ENCODE results near the gene STOML3. TPM values are rescaled to one million over a fixed set of nuclear protein-coding genes. Genes with fewer than 3 reads are reported as not detected.

STOML3 gene
- total RNA-seq, 1 donor from 2014 or later = not detected

GRCh38 chr13:38954844-38955243 lies 35.8 kb downstream of the STOML3 start:
- H3K36me3 Mint-ChIP-seq (ENCODE audit: low read depth) = no peaks in the 10 kb centered on the region
- POLR2A ChIA-PET = no interaction called here
- no peak for ATAC-seq (ENCODE audit: low read depth)
- peaks cover 5% of the 10 kb centered on the region for H3K9me3 Mint-ChIP-seq
- no peaks in the 10 kb centered on the region for H3K27me3 Mint-ChIP-seq
- H3K27ac Mint-ChIP-seq = no peak overlapping the region
- intact Hi-C loops (cut with micrococcal nuclease) = no loop called here
- no peak overlapping the region for H3K4me3 Mint-ChIP-seq
- no peak for TF ChIP-seq CTCF (IDR thresholded peaks at IDR 0.05)
- no peak for DNase-seq
- CTCF ChIA-PET = no interaction called here
- H3K4me1 Mint-ChIP-seq = no peaks in the 10 kb centered on the region

DNA sequence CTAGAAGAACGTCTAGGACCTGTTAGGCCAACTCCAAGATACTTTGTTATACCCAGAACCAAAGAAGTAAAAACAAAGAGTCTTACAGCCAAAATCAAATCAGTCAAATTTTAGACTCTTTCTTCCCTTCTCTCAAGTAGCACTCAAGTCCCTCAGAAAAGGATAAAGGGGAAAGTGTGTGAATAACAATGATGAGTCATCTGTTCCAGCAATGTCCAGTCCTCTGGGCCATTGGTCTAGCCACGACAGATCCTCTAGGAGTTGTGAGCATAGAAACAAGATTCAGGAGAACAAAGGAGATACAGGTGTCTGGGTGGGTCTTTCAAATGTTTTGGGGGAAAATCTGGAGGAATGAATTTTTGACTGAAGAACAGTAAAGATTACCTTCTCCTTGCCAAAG lies 36.3 kb downstream of the STOML3 start:
- ATAC-seq (ENCODE audit: low read depth) = no peak
- H3K4me3 Mint-ChIP-seq = no peak overlapping the region
- intact Hi-C loops (cut with micrococcal nuclease) = no loop called here
- CTCF ChIA-PET = no interaction called here
- TF ChIP-seq CTCF (IDR thresholded peaks at IDR 0.05) = no peak
- H3K4me1 Mint-ChIP-seq = no peaks in the 10 kb centered on the region
- H3K27me3 Mint-ChIP-seq = no peaks in the 10 kb centered on the region
- H3K27ac Mint-ChIP-seq = no peak overlapping the region
- no peaks in the 10 kb centered on the region for H3K9me3 Mint-ChIP-seq
- POLR2A ChIA-PET = no interaction called here
- DNase-seq = no peak
- H3K36me3 Mint-ChIP-seq (ENCODE audit: low read depth) = no peaks in the 10 kb centered on the region

DNA sequence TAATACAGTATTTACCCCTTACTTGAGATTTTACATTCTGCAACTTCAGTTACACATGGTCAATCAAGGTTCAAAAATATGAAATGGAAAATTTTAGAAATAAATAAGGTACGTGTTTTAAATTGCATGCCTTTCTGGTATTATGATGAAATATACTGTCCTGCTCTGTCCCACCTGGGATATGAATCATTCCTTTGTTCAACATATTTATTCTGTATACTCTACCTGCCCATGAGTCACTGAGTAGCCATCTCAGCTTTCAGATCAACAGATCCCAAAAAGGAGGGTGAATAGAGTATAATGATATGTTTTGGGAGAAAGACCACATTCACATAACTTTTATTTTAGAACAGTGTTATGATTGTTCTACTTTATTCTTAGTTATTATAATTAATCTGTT lies 37.8 kb downstream of the STOML3 start:
- POLR2A ChIA-PET = no interaction called here
- H3K27ac Mint-ChIP-seq = no peak overlapping the region
- H3K36me3 Mint-ChIP-seq (ENCODE audit: low read depth) = no peaks in the 10 kb centered on the region
- no peaks in the 10 kb centered on the region for H3K27me3 Mint-ChIP-seq
- H3K4me3 Mint-ChIP-seq = no peak overlapping the region
- no peak for ATAC-seq (ENCODE audit: low read depth)
- intact Hi-C loops (cut with micrococcal nuclease) = no loop called here
- no peak for TF ChIP-seq CTCF (IDR thresholded peaks at IDR 0.05)
- CTCF ChIA-PET = no interaction called here
- no peaks in the 10 kb centered on the region for H3K9me3 Mint-ChIP-seq
- DNase-seq = no peak
- no peaks in the 10 kb centered on the region for H3K4me1 Mint-ChIP-seq

- TF ChIP-seq CTCF (IDR thresholded peaks at IDR 0.05) = no peak
- POLR2A ChIA-PET = no interaction called here
- Mint-ChIP-seq H3K27ac (no peak overlapping the region), H3K4me1 (no peaks in the 10 kb centered on the region), H3K9me3 (no peaks in the 10 kb centered on the region), H3K27me3 (no peaks in the 10 kb centered on the region), H3K36me3 (ENCODE audit: low read depth) (no peaks in the 10 kb centered on the region), H3K4me3 (no peak overlapping the region)
- ATAC-seq (ENCODE audit: low read depth) (no peak), DNase-seq (no peak)
- CTCF ChIA-PET = interaction anchor here (0.5 kb wide), 1 partner anchor 661 kb away, joined by 3 read pairs; no protein-coding TSS in a partner anchor
- intact Hi-C loops (cut with micrococcal nuclease) = no loop called here
Measured at GRCh38 chr13:38951525-38952313, 38.9 kb downstream of the STOML3 start.

DNA sequence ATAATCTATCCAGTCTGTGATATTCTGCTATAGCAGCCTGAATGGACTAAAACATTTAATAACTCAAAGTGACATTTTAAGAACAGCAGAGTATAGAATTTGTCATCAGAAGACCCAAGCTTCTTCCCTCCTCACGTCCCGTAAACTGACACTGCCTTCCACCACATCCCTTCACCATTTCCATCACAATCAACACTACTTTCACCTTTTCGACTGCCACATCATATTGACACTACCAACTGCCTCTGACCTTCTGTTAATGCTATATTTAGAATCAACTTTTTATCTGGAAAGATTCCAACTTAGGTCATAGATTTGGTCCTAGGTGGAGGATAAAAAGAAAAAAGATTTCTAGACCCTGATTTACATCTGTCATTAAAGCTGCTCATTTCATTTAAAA lies 39.6 kb downstream of the STOML3 start:
- H3K4me3 Mint-ChIP-seq = no peak overlapping the region
- H3K4me1 Mint-ChIP-seq = no peaks in the 10 kb centered on the region
- DNase-seq (no peak), ATAC-seq (ENCODE audit: low read depth) (no peak)
- no peaks in the 10 kb centered on the region for H3K36me3 Mint-ChIP-seq (ENCODE audit: low read depth)
- ChIA-PET POLR2A (no interaction called here), CTCF (no interaction called here)
- intact Hi-C loops (cut with micrococcal nuclease) = no loop called here
- no peak for TF ChIP-seq CTCF (IDR thresholded peaks at IDR 0.05)
- H3K27ac Mint-ChIP-seq = no peak overlapping the region
- no peaks in the 10 kb centered on the region for H3K27me3 Mint-ChIP-seq
- no peaks in the 10 kb centered on the region for H3K9me3 Mint-ChIP-seq

All from activated B cell treated with CpG ODN at 0.5 μM for 24 hours (primary cell).